Loucy (cell line): ENCODE results near the gene SSTR1.

Source experiments
- H2AFZ ChIP-seq: fragments of 200-600 bp; sonication (generic); 2 replicates; pipeline ENCODE4 v1.6.0; 2016; ENCODE audit warnings: antibody characterized with exemption, mild to moderate bottlenecking, low read length, moderate library complexity
- H3F3A ChIP-seq: fragments of 200-600 bp; 2 replicates; pipeline ENCODE4 v1.6.0; 2016; ENCODE audit warnings: antibody characterized with exemption, low read depth, mild to moderate bottlenecking
- H3K27me3 ChIP-seq: fragments of 200-600 bp; sonication (generic); 2 replicates; pipeline ENCODE4 v1.6.1; 2014; ENCODE audit warnings: low read length, mild to moderate bottlenecking; ENCODE audit not compliant: insufficient read depth, poor library complexity, severe bottlenecking
- H3K36me3 ChIP-seq: fragments of 200-600 bp; sonication (generic); 2 replicates; pipeline ENCODE4 v1.6.1; 2016; ENCODE audit warnings: low read length; ENCODE audit not compliant: insufficient read depth
- H3K4me1 ChIP-seq: fragments of 200-600 bp; sonication (generic); 2 replicates; pipeline ENCODE4 v1.5.1; 2014; ENCODE audit warnings: low read length, mild to moderate bottlenecking; ENCODE audit not compliant: insufficient read depth, poor library complexity, severe bottlenecking
- H3K4me2 ChIP-seq: fragments of 200-600 bp; sonication (generic); 2 replicates; pipeline ENCODE4 v1.6.0; 2014; ENCODE audit warnings: antibody characterized with exemption, low read length, low read depth, mild to moderate bottlenecking; ENCODE audit not compliant: poor library complexity, severe bottlenecking
- H3K4me3 ChIP-seq: fragments of 200-600 bp; sonication (generic); 2 replicates; pipeline ENCODE4 v1.5.1; 2014; ENCODE audit warnings: low read length, mild to moderate bottlenecking, mixed read lengths; ENCODE audit not compliant: poor library complexity, severe bottlenecking
- H3K79me2 ChIP-seq: fragments of 200-600 bp; sonication (generic); 2 replicates; pipeline ENCODE4 v1.6.1; 2014; ENCODE audit warnings: low read length; ENCODE audit not compliant: insufficient read depth
- H3K9ac ChIP-seq: fragments of 200-600 bp; sonication (generic); 2 replicates; pipeline ENCODE4 v1.6.0; 2014; ENCODE audit warnings: mild to moderate bottlenecking, low read depth, low read length, moderate library complexity; ENCODE audit not compliant: poor library complexity, severe bottlenecking
- H3K9me2 ChIP-seq: fragments of 200-600 bp; sonication (generic); replicated peaks from 2 replicates; pipeline ENCODE4 v1.6.1; 2016; ENCODE audit warnings: low read depth, low read length, mixed read lengths
- H3K9me3 ChIP-seq: fragments of 200-600 bp; sonication (generic); 2 replicates; pipeline ENCODE4 v1.6.1; 2014; ENCODE audit warnings: mild to moderate bottlenecking, antibody characterized with exemption, low read length, low read depth; ENCODE audit not compliant: insufficient read depth
- H4K20me1 ChIP-seq: fragments of 200-600 bp; sonication (generic); 2 replicates; pipeline ENCODE4 v1.6.0; 2014; ENCODE audit warnings: antibody characterized with exemption, low read length, mild to moderate bottlenecking; ENCODE audit not compliant: insufficient read depth, poor library complexity, severe bottlenecking
- CTCF ChIP-seq: fragments of 200-600 bp; sonication (generic); conservative IDR thresholded peaks from 2 replicates; pipeline ENCODE4 v1.5.1; 2014; ENCODE audit warnings: mild to moderate bottlenecking, antibody characterized with exemption, low read length
- EZH2phosphoT487 ChIP-seq: fragments of 200-600 bp; IDR thresholded peaks from 2 replicates; pipeline ENCODE4 v1.6.1; 2018; ENCODE audit warnings: antibody characterized with exemption, mild to moderate bottlenecking, moderate library complexity, borderline replicate concordance

SSTR1 gene

GRCh38 chr14:38261620-38262019 lies 53.9 kb downstream of the SSTR1 start:
- Histone ChIP-seq H3K9me3 (no peaks in the 10 kb centered on the region), H2AFZ (no peak overlapping the region), H3F3A (no peaks in the 10 kb centered on the region), H3K9me2 (no peaks in the 10 kb centered on the region), H3K4me1 (no peaks in the 10 kb centered on the region), H3K9ac (no peak overlapping the region), H3K36me3 (no peaks in the 10 kb centered on the region), H4K20me1 (no peaks in the 10 kb centered on the region), H3K4me3 (no peak overlapping the region), H3K79me2 (no peaks in the 10 kb centered on the region), H3K27me3 (no peaks in the 10 kb centered on the region), H3K4me2 (no peak overlapping the region)
- no peak for TF ChIP-seq CTCF
- TF ChIP-seq EZH2phosphoT487 = no peak
